ENCODE data around the gene HDAC10.

Gene HDAC10

GRCh38 chr22:50250555-50251476 is at the start of gene HDAC10:
TSS of gene HDAC10 (minus strand) at chr22:50251265. CDS start at chr22:50251032, 233 bp downstream.
- DNase-seq (ENCODE audit: low read depth, low spot score): peak; percentile 64

GRCh38 chr22:50300620-50301257 is 49.7 kb upstream of the HDAC10 start:
- no peak for DNase-seq (ENCODE audit: low read depth, low spot score)

- DNase-seq (ENCODE audit: low read depth, low spot score): no peak
Observed at GRCh38 chr22:50299785-50300619, 48.9 kb upstream of the HDAC10 start.

GRCh38 chr22:50298937-50299784 is 48.1 kb upstream of the HDAC10 start:
- DNase-seq (ENCODE audit: low read depth, low spot score): no peak

- no peak for DNase-seq (ENCODE audit: low read depth, low spot score)
Observed at GRCh38 chr22:50298266-50298637, 47.2 kb upstream of the HDAC10 start.

GRCh38 chr22:50297510-50298265 is 46.6 kb upstream of the HDAC10 start:
- no peak for DNase-seq (ENCODE audit: low read depth, low spot score)

- DNase-seq (ENCODE audit: low read depth, low spot score): no peak
Observed at GRCh38 chr22:50296658-50297490, 45.8 kb upstream of the HDAC10 start.

GRCh38 chr22:50294319-50294656 is 43.2 kb upstream of the HDAC10 start:
- no peak for DNase-seq (ENCODE audit: low read depth, low spot score)

GRCh38 chr22:50293441-50294318 is 42.6 kb upstream of the HDAC10 start:
- DNase-seq (ENCODE audit: low read depth, low spot score): no peak

GRCh38 chr22:50292643-50293440 is 41.8 kb upstream of the HDAC10 start:
- DNase-seq (ENCODE audit: low read depth, low spot score): no peak

- DNase-seq (ENCODE audit: low read depth, low spot score): no peak
Observed at GRCh38 chr22:50289942-50290630, 39.0 kb upstream of the HDAC10 start.

- DNase-seq (ENCODE audit: low read depth, low spot score): no peak
Observed at GRCh38 chr22:50289151-50289941, 38.3 kb upstream of the HDAC10 start.

- DNase-seq (ENCODE audit: low read depth, low spot score): no peak
Observed at GRCh38 chr22:50287731-50288130, 36.7 kb upstream of the HDAC10 start.

GRCh38 chr22:50286701-50287318 is 35.7 kb upstream of the HDAC10 start:
- DNase-seq (ENCODE audit: low read depth, low spot score): no peak

- DNase-seq (ENCODE audit: low read depth, low spot score): no peak
Observed at GRCh38 chr22:50286275-50286674, 35.2 kb upstream of the HDAC10 start.

All from activated naive CD8-positive, alpha-beta T cell treated with anti-CD3 and anti-CD28 coated beads, Interleukin-2, amount 50 U/mL, for 16 hours (primary cell).